ENCODE results near the gene THBD.

DNA sequence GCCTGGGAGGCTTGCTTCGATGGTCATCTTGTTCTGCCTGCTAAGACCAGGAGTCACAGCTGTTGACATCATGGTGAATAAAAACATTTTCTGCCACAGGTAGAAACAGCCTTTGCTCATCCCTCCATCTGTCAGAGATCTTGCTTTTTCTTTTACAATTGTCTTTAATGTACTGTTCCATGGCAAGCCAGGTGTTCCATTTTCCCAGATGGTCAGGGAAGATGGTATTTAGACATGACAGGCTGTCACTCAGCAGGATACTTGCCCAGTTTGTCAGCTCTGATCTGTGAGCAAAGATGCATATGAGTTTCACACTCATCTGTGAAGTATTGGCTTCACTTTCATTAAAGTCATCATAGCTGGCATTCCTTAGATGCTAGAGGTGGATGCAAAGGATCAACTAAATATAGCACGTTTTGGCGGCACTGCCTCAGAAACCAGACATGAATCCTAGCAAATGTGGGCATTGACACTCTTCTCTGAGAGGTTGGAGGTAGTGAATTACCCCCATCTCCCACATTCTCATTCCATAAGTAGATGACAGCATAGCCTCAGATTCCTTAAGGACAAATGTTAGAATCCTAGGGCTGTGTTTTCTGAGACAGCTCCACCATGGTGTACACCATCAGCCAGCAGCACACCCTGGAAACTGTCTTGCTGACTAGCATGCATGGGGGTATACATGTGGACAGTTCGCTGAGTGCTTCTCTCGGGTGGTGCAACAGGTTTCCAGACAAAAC lies 10.2 kb downstream of the THBD start:
- TF ChIP-seq POLR2A (IDR thresholded peaks at IDR 0.05; ENCODE audit: low read length) (no peak), GATA1 (IDR thresholded peaks at IDR 0.05; ENCODE audit: low read depth, low read length) (no peak)
